GM12801 (cell line): ENCODE measurements around the gene M6PR.

Experiments
- TF ChIP-seq, protein P1 (sequence below): IDR thresholded peaks from one replicate; pipeline ENCODE4 v1.5.1; 2011; ENCODE audit warnings: control low read depth; ENCODE audit not compliant: insufficient read length; ENCODE audit errors: extremely low read depth

The M6PR gene

DNA sequence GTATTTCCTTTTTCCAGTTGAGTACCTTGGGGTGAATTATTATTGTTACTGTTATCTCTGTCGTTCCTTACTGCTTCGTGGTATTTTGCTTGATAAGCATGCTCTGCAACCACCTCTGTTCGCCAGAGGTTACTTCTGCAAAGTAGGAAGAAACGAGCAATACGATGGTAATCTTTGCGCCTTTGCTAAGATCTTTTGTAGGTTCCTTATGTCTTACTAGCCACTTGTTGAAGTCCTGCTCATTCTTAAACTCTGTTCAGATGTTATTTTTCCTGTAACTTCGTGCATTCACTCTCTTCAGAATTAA, 729 bp upstream of the M6PR start:
- TF ChIP-seq, protein P1, sequence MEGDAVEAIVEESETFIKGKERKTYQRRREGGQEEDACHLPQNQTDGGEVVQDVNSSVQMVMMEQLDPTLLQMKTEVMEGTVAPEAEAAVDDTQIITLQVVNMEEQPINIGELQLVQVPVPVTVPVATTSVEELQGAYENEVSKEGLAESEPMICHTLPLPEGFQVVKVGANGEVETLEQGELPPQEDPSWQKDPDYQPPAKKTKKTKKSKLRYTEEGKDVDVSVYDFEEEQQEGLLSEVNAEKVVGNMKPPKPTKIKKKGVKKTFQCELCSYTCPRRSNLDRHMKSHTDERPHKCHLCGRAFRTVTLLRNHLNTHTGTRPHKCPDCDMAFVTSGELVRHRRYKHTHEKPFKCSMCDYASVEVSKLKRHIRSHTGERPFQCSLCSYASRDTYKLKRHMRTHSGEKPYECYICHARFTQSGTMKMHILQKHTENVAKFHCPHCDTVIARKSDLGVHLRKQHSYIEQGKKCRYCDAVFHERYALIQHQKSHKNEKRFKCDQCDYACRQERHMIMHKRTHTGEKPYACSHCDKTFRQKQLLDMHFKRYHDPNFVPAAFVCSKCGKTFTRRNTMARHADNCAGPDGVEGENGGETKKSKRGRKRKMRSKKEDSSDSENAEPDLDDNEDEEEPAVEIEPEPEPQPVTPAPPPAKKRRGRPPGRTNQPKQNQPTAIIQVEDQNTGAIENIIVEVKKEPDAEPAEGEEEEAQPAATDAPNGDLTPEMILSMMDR, result no peak

- TF ChIP-seq, protein P1, result no peak
These were observed 624 bp downstream of the M6PR start for GRCh38 chr12:8948701-8949341.

DNA sequence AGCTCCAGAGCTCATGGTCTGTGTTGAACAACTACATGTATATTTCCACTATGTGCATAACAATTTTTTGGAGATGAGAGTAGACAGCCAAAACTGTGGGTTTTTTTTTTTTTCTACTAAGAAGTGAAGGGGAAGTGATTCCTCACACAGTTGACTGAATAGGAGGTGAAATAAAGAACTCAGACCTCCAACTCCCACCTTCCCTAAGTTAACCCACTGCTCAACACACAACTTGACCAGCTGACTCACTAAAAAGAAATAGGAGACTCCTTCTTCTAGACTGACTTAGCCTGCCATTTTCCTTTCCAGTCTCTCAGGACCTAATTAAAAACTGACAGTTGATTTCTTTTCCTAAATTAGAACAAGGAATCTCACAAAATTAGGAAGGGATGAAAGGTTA, 1.7 kb downstream of the M6PR start:
- TF ChIP-seq, protein P1, result no peak

DNA sequence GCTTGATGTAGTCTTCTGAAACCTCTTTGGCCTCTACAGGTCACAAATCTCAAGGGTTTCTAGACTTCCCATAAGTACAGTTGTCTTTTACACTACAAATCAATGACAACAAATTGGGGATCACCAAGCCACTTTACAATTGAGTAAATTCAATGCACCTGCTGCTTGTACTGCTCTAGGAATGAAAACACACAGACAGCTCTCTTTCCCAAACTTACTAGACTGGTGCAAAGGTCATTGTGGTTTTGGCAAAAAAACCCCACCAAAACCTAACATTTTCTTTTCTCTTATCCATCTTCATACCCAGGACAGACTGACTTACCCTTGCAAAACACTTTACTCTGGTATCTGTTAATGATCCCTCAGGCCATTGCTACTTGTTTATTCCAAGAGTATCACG, 2.7 kb downstream of the M6PR start:
- TF ChIP-seq, protein P1, result no peak

GRCh38 chr12:8943565-8944186, 5.8 kb downstream of the M6PR start:
- TF ChIP-seq, protein P1, result no peak

- TF ChIP-seq, protein P1, result no peak
These were observed 7.6 kb downstream of the M6PR start for GRCh38 chr12:8941691-8942478.

DNA sequence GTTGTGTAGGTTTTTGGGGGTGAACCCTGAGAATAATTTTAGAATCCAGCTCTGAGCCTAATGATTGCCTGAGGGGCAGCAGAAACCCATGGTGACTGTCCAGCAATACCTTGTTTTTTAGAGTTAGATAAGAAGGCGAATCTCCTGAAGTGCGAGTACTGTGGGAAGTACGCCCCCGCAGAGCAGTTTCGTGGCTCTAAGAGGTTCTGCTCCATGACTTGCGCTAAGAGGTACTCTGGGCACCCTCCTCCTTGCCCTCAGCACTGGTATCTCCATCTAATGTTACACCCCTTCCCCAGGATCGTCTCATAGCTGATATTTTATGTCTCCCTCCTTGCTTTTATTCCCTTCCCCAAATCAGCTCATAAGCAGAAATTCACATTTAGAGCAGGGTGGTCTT, 12.7 kb downstream of the M6PR start:
- TF ChIP-seq, protein P1, result no peak
